Cardiac muscle cell (in vitro differentiated cells and primary cell): ENCODE data around the gene SLC2A4. TPM values are rescaled to one million over a fixed set of nuclear protein-coding genes. Genes with fewer than 3 reads are reported as not detected.

Source experiments
- DNase-seq, 2 donors: peaks; one replicate each; pipeline versions ENCODE4 v3.0.0 to v3.0.0-alpha.2; 2010 to 2017; ENCODE audit warnings: low read depth in 1 of 2, low spot score in 1 of 2
- H3K27ac ChIP-seq: fragments of 200-600 bp; sonication (generic); 2 replicates; pipeline ENCODE4 v1.5.1; 2016
- H3K27me3 ChIP-seq: fragments of 200-600 bp; sonication (generic); 2 replicates; pipeline ENCODE4 v1.6.0; 2016; ENCODE audit warnings: control low read depth
- H3K36me3 ChIP-seq: fragments of 200-600 bp; sonication (generic); 2 replicates; pipeline ENCODE4 v1.5.1; 2016; ENCODE audit warnings: control low read depth
- H3K4me1 ChIP-seq: fragments of 200-600 bp; sonication (generic); 2 replicates; pipeline ENCODE4 v1.8.1; 2017; ENCODE audit warnings: low read depth, mild to moderate bottlenecking, mixed run types
- H3K4me3 ChIP-seq: fragments of 200-600 bp; sonication (generic); 2 replicates; pipeline ENCODE4 v1.5.1; 2016; ENCODE audit warnings: mild to moderate bottlenecking
- H3K9me3 ChIP-seq: fragments of 200-600 bp; sonication (generic); 2 replicates; pipeline ENCODE4 v1.5.1; 2017; ENCODE audit warnings: low read depth, mild to moderate bottlenecking, control low read depth
- CTCF ChIP-seq: IDR thresholded peaks from 2 replicates; pipeline ENCODE4 v1.5.1; 2012; ENCODE audit warnings: low read depth, mild to moderate bottlenecking, low read length
- polyA plus RNA-seq: library from polyadenylated mRNA; unstranded; fragments of >200 nt; fragmentation: Nextera tagmentation; extraction: Ambion mirVana; gene quantifications from 2 replicates; pipeline ENCODE4 v1.2.1, GENCODE V29; 2016
- total RNA-seq: library from RNA; depleted of rRNA; stranded (reverse); fragments of >200 nt; gene quantifications from 2 replicates; pipeline ENCODE4 v1.2.3, GENCODE V29; 2016

Gene SLC2A4
- total and polyA plus RNA-seq, 2 experiments from 2014 or later = 23.4 to 42.6 TPM

GRCh38 chr17:7312432-7313087 lies 31.0 kb downstream of the SLC2A4 start:
- no peak for TF ChIP-seq CTCF
- no peaks in the 10 kb centered on the region for H3K9me3 ChIP-seq
- no peaks in the 10 kb centered on the region for H3K27me3 ChIP-seq
- peaks cover 17% of the 10 kb centered on the region for H3K4me1 ChIP-seq
- no peak overlapping the region for H3K4me3 ChIP-seq
- H3K27ac ChIP-seq = peak overlapping the region; percentile 13
- H3K36me3 ChIP-seq = peaks cover 42% of the 10 kb centered on the region
- DNase-seq = no peak

- H3K36me3 ChIP-seq = peaks cover 46% of the 10 kb centered on the region
- no peak overlapping the region for H3K4me3 ChIP-seq
- DNase-seq = no peak
- TF ChIP-seq CTCF = no peak
- no peaks in the 10 kb centered on the region for H3K9me3 ChIP-seq
- H3K4me1 ChIP-seq = peaks cover 17% of the 10 kb centered on the region
- H3K27me3 ChIP-seq = no peaks in the 10 kb centered on the region
- peak overlapping the region; percentile 13 for H3K27ac ChIP-seq
Observed at GRCh38 chr17:7313088-7313889, 31.8 kb downstream of the SLC2A4 start.

GRCh38 chr17:7313890-7314718 lies 32.6 kb downstream of the SLC2A4 start:
- Histone ChIP-seq H3K4me3 (peak overlapping the region; percentile 90), H3K27ac (peak overlapping the region; percentile 82), H3K27me3 (no peaks in the 10 kb centered on the region), H3K4me1 (peaks cover 15% of the 10 kb centered on the region), H3K36me3 (peaks cover 53% of the 10 kb centered on the region), H3K9me3 (no peaks in the 10 kb centered on the region)
- TF ChIP-seq CTCF = no peak
- no peak for DNase-seq

- no peak for TF ChIP-seq CTCF
- Histone ChIP-seq H3K4me3 (peak within 1 kb of the TSS; percentile 90), H3K27me3 (no peaks in the 10 kb centered on the region), H3K36me3 (peaks cover 52% of the 10 kb centered on the region), H3K9me3 (no peaks in the 10 kb centered on the region), H3K27ac (peak within 1 kb of the TSS; percentile 82), H3K4me1 (peaks cover 7% of the 10 kb centered on the region)
- peak; percentile 86 to 93 for DNase-seq
Observed at GRCh38 chr17:7314719-7315569, 33.4 kb downstream of the SLC2A4 start, which contains the start of gene GPS2. GPS2 (minus strand) TSS chr17:7315360; CDS start chr17:7315052, 308 bp downstream.
